NCI-H128 (cell line): ENCODE measurements around the gene GPX5.

ENCODE experiments used
- DNase-seq: peaks from one replicate; lab custom pipeline; 2025; ENCODE audit not compliant: unreplicated experiment; lab: John Stamatoyannopoulos, UW

GPX5 gene

DNA sequence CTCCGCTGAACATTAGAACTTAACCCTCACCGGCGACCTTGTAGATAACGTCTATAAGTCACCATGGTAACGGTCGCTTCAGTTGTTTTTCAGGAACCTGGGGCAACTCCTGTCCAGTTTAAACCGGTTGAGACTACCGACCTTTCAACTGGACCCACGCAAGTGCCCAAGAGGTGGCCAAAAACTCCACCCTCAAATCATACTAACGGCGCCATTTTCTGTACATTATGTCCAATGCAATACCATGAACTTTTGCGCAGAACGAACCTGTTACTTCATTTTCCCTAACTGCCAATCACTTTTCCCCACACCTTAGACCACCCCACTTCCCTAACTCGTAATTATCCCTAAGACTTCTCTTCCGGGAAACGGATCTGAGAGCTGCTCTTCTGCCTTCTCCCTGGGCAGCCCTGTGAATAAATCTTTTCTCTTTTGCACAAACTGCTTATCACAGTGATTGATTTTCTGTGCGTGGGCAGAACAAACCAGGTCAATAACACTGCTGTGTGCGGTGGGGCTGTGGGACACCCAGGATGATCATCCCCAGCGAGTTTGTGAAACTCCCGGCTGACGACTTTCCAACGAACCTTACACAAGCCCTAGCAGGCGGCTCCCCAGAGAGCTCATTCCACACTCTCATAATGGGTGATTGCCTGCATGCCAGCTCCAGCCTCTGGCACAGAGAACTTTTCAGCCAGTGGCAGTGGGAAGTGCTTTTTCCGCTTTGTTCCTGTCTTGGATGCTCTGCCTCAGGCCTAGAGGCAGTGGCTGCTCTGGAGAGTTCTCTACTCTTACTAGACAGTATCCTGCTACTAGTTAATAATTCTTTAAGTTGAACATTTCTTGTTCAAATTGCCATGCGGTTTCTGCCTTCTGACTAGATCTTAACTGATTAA lies 28.6 kb downstream of the GPX5 start:
- DNase-seq: no peak

DNA sequence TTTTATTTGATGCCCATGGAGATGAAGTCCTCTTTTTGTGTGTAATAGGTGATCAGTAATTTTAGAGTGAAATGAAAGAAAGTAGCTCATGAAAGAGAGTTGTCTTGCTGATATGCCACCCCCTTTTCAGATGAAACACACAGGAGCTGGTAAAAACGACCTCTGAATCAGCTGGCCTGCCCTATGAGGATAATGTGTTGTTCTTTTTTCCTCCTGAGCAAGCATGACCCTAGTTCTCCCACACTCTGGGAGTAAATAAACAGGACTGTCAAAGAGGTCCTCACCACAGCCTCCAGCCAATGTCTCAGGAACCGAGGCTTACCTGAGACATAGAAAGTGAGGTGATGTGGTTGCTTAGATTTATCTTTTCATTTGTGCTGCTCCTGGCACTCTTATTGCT lies 29.5 kb downstream of the GPX5 start:
- DNase-seq: no peak

DNA sequence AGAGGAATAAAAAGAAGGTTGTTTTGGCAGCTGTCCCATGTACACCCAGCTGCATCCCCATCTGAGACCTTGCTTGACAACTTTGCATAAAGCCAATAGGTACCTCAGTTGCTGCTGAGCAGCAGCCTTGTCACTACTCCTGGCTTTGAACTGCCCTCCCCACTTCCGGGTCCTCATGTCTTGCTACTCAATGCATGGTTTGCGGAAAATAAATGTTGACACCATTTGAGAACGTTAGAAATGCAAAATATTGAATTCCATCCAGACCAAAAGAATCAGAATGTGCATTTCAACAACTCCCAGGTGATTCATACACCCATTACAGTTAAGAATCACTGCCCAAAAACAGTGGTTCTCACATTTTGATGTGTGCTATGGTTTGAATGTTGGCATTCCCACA lies 32.9 kb downstream of the GPX5 start:
- DNase-seq: no peak

DNA sequence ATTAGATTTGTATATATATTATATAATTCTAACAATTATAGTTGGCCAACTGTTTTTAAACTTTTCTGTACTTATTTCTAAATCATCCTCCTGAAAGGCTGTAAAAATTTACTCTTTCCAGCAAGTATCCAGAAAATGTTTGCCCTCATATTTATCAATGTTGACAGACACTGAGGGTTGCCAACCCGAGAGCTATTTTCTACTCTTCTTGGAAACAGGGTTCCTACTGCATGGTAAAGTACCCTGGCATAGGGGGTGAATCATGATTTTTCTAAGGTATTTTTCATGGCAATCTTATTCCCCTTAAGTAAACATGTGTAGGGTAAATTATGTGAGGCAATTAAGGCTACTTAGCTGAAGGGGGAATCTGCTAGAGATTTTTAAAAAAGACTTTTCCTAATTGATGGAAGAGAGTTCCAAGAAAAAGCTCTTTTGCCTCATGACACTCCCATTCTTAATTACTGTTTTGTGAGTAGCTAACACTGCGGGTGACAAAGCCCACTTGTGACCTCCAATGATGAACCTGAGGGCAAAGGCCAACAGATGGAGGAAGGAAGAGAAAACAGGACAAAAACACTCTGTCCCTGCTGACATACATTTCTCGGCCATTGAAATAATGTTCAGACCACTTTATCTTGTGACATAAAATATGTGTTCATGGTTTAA lies 37.9 kb downstream of the GPX5 start:
- DNase-seq: no peak

DNA sequence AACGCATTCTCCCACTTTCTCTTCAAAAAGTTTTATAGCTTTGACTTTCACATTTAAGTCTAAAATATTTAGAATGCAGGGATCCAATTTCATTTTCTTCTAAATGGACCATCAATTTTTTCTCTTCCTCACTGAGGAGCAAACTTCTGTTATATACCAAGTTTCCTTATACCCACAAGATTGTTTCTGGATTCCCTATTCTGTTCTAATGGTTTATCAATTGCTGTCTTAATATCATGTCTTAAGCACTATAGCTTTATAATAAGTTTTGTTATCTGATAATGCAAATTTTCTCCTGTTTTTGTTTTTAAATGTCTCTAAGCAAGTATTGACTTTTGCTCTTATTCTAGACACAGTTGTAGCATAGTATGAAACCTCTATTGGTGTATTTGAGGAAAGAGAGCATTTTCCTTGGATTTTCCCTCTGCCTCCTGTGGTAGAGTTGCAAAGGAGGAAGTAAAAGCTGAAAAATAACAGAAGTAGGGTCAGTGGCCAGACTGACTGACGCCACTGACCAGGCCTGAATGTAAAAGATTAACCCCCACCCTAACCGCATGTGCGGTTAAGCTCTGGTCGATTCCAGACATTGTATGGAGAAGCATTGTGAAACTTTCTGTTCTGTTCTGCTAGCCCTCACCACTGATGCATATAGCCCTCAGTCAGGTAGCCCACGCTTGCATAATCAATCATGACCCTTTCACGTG lies 40.3 kb downstream of the GPX5 start:
- DNase-seq: no peak

DNA sequence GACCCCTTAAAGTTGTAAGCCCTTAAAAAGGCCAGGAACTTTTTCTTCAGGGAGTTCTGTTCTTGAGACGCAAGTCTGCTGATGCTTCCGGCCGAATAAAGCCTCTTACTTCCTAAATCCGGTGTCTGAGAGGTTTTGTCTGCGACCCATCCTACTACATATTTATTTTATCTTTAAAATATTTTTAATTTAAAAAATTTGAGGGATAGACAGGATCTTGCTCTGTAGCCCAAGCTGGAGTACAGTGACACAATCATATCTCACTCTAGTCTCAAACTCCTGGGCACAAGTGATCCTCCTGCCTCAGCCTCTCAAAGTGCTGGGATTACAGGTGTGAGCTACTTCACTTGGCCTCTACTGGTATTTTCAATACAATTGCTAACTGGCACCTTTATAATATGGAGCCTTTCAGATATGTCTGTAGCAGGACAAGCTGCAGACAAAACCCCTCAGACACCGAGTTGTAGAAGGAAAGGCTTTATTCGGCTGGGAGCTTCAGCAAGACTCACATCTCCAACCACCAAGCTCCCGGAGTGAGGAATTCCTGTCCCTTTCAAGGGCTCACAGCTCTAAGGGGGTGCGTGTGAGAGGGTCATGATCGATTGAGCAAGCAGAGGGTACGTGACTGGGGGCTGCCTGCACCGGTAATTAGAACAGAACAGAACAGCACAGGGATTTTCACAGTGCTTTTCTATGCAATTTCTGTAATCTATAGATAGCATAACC lies 41.0 kb downstream of the GPX5 start:
- DNase-seq: no peak

DNA sequence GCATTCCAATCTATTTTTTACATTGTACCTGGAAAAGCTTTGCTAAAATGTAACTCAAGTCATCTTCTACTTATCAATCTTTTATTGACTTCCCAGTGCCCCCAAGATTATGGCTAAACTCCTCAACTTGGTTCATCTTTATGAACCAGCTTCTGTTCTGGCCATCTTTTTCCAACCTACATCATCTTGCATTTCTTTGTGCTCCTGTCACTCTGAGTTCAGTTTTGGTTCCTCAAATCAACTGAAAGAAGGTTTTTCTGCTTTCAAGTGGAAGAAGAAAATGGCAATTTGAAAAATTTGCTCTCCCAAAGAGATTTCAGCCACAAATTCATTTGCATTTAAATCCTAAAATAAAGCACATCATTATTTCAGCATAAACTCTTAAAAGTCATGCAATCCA lies 41.8 kb downstream of the GPX5 start:
- DNase-seq: no peak

DNA sequence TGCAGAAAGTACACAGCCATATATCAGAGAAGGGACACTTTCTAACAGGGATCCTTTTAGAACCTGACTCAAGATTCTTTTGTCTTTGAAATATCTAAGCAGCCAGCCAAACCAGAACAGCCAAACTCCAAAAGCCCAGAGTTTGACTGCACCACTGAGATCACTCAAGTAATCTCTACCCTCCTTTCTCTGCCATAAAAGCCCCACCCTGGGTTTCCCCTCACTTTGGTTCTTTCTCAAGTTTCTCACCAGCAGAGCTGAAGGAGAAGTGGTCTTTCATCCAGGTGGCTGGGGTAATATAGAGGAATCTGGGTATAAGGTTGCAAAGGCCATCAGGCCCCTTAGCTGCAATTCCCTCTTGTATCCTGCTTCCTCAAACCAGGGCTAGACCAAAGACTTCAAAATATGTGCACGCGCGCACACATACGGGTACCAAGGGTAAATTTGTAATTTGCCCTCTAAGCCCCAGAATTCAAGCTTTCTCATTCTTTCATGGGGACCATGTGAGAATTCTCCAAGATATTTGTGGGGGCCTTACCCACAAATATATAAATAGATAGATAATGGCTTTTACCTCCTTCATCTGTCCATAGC lies 42.9 kb downstream of the GPX5 start:
- DNase-seq: no peak

DNA sequence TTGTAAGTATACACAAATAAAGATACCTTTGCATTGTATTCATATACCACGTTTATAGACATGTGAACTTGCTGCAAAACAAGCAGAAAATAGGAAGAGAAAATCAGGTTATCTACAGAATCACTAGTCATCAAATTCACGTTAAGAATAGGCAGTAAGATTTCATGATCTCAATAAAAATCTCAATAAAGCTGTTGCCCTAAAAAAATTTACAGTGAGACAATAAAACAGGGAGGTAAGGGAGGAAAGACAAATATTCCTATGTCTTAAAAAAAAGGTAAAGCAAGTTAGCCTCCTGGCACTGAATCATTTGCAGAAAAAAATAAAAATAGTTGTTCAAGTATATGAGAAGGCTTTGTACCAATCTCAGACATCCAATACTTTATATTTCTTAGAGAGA lies 44.1 kb downstream of the GPX5 start:
- DNase-seq: no peak

DNA sequence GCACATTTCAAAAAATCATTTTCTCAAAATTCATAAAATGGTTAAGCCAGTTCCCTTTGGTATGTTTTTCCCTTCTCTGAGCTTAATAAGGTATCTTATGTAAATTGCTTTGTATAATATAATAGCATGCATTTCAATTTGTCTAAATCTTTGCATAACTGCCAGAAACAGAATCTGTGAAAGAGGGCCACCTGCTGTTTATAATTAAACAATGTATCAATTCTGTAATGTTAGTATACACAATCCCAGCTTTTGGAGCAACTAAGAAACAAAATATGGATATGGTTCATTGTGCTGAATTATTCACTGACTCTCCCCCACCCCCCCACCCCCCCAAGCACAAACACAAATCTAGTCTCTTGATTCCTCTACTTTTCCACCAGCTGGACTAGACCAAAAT lies 54.8 kb downstream of the GPX5 start:
- no peak for DNase-seq

DNA sequence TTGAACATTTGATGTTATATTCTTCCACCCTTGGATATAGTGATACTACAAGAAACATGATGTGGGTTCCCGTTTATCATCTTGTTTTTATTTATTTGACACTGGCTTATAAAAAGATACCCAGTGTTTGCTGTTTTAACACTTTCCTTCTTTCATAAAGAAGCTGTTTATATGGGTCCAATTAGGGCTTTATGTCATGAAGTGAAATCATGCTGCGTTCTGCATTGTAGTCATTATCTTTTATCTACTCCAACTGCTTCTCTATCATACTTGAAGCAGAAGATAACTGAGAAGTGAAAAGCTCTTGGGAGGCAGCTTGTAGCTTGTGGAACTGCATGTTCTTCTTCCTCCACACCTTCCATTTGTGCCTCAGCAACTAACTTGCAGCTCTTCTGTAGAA lies 57.8 kb downstream of the GPX5 start:
- no peak for DNase-seq
